HG02642 (cell line): ENCODE measurements around the gene CLIP2.
"Not testable (repeated sequence)": the region's sequence is repeated elsewhere in the genome, so short reads cannot be mapped to it uniquely, and the experiment has no call there.

Experiments used
- ATAC-seq: cut with Tn5 transposase; IDR thresholded peaks from one replicate; pipeline ENCODE4 v1.9.1; 2021; ENCODE audit warnings: mild to moderate bottlenecking; ENCODE audit not compliant: unreplicated experiment, poor library complexity

CLIP2 gene

DNA sequence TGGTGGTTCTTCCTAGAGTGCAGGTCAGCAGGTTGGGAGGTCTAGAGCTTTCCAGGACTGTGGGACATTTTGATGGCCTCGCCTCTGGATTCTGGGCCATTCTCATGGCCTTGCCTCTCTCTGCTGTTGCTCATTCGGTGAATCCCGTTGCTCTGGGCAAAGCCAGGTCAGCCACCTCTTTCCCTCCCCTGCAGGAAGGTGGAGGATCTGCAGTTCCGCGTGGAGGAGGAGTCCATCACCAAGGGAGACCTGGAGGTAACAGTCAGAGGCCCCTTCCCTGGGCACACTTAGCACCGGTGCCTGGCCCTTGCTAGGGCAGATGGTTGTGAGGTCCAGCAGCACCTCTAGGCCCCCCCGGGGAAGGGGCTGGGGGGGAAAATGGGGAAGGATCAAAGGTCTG lies 74.9 kb downstream of the CLIP2 start:
- ATAC-seq, result no peak

GRCh38 chr7:74365322-74366022 lies 76.3 kb downstream of the CLIP2 start:
- no peak for ATAC-seq

- ATAC-seq, result no peak
These were observed 82.5 kb downstream of the CLIP2 start for GRCh38 chr7:74371381-74372341.

GRCh38 chr7:74372511-74373111 lies 83.4 kb downstream of the CLIP2 start:
- no peak for ATAC-seq

DNA sequence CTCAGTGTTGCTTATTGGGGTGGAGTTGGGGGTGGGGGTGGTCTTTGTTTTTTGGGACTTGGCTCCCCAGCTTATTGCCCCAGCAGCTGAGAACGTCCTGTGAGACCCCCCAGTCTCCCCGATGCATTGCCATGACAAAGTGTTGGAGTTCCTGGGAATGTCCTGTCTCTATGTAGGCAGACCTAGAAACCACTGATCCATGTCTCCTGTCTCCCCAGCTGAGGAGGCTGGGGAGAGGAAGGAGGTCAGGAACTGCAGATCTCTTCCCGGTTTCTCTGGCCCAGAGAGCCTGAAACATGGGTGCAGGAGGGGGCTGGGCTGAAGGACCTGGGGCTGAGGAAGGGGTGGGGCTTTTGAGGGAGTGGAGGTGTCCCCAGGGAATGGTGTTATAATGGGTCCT lies 84.3 kb downstream of the CLIP2 start:
- ATAC-seq, result no peak

DNA sequence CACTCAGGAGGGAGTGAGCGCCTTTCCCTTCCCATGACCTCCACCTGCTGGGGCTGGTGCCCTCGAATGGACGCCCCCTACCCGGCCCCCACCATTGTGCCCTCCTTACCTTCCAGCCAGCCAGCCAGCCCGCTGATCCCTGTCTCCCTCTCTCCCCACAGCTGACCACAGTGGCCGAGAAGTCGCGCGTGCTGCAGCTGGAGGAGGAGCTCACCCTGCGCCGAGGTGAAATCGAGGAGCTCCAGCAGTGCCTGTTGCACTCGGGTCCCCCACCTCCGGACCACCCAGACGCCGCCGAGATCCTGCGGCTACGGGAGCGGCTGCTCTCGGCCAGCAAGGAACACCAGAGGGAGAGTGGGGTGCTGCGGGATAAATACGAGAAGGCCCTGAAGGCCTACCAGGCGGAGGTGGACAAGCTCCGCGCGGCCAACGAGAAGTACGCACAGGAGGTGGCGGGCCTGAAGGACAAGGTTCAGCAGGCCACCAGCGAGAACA lies 86.6 kb downstream of the CLIP2 start:
- no peak for ATAC-seq

GRCh38 chr7:74376256-74377036 lies 87.2 kb downstream of the CLIP2 start:
- ATAC-seq, result no peak

DNA sequence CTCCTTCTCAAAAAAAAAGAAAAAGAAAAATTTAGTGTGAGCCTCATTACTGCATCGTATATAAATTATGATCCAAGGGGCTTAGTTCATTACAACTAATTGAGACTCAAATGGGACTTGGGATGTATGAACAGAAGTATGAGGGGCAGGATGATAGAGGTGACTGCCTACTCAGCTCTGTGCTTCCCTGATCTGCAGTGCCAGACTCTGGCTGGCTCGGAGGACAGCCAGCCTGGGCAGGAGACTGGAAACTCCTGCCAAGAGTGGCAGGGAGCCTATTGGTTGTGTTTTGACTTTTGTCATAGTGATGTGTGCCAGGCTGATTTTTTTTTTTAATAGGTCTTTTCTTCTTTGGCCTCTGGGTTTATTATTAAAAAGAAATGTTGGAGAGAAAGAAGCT lies 90.7 kb downstream of the CLIP2 start:
- ATAC-seq, result no peak

DNA sequence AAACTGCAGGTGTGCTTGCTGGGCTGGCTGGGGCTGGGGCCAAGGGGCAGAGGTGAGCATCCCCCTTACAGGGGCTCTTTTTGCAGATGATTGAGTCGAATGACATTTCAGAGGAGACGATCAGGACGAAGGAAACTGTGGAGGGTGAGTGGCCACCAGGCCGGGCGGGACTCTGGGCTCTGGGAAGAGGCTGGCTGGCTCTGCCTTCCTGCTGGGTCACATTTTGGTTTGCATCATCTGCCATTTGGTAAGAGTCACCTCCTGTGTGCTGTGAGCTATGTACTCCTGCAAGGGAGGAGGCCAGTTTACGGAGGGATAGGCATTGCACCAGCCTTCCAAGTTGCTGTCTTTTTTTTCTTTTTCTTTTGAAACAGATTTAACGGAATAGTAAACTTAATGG lies 91.5 kb downstream of the CLIP2 start:
- ATAC-seq, result no peak

GRCh38 chr7:74384086-74384485 lies 94.9 kb downstream of the CLIP2 start:
- ATAC-seq, result not testable (repeated sequence)

DNA sequence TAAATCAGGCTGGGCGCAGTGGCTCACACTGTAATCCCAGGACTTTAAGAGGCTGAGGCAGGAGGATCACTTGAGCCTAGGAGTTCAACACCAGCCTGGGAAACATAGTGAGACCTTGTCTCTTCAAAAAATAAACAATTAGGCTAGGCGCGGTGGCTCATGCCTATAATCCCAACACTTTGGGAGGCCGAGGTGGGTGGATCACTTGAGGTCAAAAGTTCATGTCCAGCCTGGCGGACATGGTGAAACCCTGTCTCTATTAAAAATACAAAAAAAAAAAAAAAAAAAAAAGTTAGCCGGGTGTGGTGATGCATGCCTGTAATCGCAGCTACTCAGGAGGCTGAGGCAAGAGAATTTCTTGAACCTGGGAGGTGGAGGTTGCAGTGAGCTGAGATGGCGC lies 95.6 kb downstream of the CLIP2 start:
- ATAC-seq, result not testable (repeated sequence)

- ATAC-seq, result no peak
These were observed 98.4 kb downstream of the CLIP2 start for GRCh38 chr7:74387606-74388005.

DNA sequence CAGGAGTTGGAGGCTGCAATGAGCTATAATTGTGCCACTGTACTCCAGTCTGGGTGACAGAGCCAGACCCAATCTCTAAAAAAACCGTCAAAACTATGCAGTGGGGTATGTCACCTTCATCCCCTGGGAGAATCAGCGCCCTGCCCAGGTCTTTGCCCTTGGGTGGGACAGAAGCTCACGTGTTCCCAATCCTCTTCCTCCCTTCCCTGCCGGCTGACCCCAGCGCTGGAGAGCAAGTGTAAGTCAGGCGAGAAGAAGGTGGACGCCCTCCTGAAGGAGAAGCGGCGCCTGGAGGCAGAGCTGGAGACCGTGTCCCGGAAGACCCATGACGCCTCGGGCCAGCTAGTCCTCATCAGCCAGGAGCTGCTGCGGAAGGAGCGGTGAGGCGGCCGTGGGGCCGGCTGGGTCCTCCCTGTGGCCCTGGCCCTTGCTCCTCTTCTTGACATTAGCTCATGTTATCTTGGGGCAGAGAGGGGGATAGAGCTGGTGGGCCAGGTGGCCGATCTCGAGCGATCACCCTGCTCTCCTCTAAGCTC lies 99.7 kb downstream of the CLIP2 start:
- no peak for ATAC-seq

DNA sequence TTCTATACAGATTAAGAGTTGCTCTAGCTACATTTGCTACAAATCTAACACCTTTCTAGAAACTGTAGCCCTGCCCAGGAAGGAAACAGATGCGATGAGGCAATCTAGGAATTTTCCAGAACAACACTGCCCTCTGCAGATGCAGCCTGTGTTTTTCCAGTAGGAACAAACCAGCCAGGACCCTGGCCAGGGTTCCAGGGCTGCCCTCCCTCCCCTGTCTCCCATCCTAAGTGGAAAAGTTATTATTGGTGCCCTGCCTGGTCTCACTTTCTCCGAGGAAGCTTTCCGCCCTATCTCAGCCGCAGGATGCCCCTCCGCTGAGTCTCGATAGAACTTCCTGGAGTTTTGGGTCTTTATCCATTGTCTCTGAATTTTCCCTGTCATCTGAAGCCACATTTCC lies 104.5 kb downstream of the CLIP2 start:
- not testable (repeated sequence) for ATAC-seq

DNA sequence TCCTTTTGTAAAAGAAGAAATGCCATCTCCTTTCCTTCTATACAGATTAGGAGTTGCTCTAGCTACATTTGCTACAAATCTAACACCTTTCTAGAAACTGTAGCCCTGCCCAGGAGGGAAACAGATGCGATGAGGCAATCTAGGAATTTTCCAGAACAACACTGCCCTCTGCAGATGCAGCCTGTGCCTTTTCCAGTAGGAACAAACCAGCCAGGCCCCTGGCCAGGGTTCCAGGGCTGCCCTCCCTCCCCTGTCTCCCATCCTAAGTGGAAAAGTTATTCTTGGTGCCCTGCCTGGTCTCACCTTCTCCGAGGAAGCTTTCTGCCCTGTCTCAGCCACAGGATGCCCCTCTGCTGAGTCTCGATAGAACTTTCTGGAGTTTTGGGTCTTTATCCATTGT lies 105.4 kb downstream of the CLIP2 start:
- ATAC-seq, result not testable (repeated sequence)

DNA sequence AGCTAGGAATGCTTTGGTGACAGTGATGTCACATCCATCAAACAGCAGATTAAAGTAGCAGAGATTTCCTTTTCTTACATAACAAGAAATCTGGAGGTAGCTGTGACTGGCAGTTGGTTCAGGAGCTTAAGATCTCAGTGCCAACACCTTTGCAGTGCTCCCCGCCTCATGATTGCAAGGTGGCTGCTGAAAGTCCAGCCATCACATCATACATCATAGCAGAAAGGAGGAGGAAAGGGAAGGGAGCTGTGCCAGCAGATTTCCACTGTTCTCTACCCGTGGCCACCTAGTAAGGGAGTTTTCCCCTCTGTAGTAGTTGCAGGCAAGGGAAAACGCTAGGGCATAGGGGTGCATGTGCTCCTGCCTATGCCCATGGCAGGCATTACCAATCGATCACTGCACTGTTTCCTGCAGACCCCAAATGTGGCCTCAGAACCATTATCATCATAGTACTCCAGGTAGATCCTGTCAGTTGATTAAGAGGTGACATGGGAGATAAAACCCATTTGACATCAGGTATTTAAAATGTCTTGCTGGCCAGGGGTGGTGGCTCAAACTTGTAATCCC lies 106.6 kb downstream of the CLIP2 start:
- no peak for ATAC-seq

DNA sequence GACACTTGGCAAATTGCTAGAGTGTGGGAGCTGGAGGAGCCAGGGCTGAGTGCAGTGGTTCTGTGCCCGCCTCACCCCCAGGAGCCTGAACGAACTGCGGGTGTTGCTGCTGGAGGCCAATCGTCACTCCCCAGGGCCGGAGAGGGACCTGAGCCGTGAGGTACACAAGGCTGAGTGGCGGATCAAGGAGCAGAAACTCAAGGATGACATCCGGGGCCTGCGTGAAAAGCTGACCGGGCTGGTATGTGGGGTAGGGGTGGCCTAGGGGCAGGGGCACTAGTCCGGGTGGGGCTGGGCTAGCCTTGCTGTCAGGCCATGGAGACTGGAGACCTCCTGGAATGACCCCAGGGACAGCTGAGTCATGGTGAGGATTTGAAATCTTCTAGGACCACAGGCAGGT lies 107.8 kb downstream of the CLIP2 start:
- ATAC-seq, result no peak

- ATAC-seq, result no peak
These were observed 109.2 kb downstream of the CLIP2 start for GRCh38 chr7:74398426-74398825.

DNA sequence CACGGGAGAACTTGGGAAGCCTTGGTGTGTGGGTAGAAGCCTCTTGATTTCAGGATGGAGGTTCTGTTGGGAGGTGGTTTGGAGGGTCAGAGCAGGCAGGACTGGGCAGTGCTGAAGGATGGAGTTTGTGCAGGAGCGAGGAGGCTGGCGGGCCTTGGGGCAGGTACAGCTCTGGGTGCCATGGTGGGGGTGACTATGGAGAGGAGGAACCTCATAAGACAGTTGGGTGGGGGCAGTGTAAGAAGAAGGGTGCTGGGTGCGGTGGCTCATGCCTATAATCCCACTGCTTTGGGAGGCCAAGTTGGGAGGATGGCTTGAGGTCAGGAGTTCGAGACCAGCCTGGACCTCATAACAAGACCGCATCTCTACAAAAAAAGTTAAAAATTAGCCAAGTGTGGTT lies 109.8 kb downstream of the CLIP2 start:
- no peak for ATAC-seq
